GM13976 (cell line): ENCODE results near the gene TNFRSF14.
"Not testable (repeated sequence)": the region's sequence is repeated elsewhere in the genome, so short reads cannot be mapped to it uniquely, and the experiment has no call there.

ENCODE experiments used
- DNase-seq: peaks from one replicate; pipeline ENCODE4 v3.0.0; 2012; ENCODE audit warnings: low spot score
- in situ Hi-C: fragments of 300-500 bp; cut with MboI; formaldehyde crosslinking; loops from one replicate; pipeline ENCODE4 v1.12.0; 2022; ENCODE audit warnings: low sequenced_read_pairs, mixed read lengths, inconsistent platforms; ENCODE audit not compliant: unreplicated experiment
- TF ChIP-seq, protein P1 (sequence below): IDR thresholded peaks from 2 replicates; pipeline ENCODE4 v1.5.1; 2012; ENCODE audit warnings: borderline replicate concordance, mild to moderate bottlenecking; ENCODE audit not compliant: insufficient read depth; ENCODE audit errors: extremely low read depth, missing control alignments, control extremely low read depth

Gene TNFRSF14

DNA sequence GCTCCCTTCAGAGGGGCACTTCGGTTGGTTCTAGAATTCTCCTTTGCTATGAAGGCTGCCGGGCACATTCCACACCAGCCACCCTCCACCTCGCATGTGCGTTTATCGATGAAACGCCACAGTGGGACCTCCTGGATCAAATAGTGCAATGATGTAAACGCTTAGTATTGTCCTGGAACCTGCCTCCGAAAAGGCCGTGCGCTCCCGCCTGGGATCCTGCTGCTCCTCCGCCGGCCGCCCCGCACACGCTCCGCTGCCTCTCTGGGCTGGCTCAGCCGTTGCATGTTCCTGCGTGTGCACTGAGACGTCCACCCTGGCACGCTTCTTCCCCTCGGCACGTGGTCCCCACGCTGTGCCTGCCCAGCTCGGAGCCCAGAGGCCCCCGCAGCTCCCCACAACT lies 4.0 kb upstream of the TNFRSF14 start:
- TF ChIP-seq, protein P1, sequence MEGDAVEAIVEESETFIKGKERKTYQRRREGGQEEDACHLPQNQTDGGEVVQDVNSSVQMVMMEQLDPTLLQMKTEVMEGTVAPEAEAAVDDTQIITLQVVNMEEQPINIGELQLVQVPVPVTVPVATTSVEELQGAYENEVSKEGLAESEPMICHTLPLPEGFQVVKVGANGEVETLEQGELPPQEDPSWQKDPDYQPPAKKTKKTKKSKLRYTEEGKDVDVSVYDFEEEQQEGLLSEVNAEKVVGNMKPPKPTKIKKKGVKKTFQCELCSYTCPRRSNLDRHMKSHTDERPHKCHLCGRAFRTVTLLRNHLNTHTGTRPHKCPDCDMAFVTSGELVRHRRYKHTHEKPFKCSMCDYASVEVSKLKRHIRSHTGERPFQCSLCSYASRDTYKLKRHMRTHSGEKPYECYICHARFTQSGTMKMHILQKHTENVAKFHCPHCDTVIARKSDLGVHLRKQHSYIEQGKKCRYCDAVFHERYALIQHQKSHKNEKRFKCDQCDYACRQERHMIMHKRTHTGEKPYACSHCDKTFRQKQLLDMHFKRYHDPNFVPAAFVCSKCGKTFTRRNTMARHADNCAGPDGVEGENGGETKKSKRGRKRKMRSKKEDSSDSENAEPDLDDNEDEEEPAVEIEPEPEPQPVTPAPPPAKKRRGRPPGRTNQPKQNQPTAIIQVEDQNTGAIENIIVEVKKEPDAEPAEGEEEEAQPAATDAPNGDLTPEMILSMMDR, result no peak
- in situ Hi-C loops, result no loop called here
- DNase-seq, result no peak

DNA sequence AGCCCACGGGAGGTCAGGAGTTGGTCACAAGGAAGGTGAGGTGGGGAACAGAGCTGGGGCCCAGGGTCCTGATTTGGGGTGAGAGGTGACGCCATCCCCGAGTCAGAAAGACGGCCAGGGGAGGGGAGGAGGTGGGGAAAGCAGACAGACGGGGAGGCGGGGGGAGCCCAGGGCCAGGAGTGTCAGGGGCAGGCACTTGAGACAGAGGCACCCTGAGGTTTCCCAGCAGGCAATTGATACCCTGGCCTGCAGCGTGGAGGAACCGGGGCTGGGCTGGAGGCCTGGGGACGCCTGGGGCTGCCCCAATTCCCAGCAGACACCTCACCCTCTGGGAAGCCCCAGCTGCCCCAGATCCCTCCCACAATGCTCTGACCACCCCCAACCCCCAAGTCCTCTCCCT lies 3.1 kb upstream of the TNFRSF14 start:
- in situ Hi-C loops, DNase-seq: not testable (repeated sequence)

DNA sequence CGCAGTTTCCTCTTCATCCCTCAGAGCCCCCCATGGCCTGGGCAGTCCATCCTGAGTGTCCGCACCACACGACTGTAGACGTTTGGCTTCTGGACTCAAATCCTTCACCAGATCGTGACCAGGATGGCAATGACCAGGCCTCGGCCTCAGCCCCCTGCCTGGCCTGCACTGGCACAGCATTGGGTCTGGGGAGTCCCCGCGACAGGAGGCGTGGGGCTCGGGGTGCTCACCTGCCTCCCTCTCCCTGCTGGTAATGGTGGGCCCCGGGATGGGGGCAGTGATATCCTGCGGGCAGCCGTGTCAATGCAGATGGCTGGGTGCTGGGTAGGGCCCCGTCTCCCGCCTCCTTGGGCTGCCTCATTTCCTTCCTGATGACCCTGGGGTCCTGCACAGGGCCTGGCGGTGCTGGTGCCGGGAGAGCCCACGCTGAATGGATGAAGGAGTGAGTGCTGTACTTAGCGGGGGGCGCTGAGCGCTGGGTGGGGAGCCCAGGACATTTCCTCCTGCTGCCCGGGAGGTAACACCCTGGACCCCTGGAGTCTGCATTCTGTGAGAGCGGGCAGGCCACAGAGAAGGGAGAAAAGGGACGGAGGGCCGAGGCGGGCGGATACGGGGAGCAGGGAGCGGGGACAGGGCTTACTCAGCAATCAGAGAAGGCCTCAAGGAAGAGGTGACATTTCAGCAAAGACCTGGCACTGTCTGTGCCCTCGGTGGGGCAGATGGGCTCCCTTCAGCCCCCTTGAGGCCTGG lies 2.1 kb upstream of the TNFRSF14 start:
- TF ChIP-seq, protein P1, result no peak
- no peak for DNase-seq
- in situ Hi-C loops, result no loop called here

DNA sequence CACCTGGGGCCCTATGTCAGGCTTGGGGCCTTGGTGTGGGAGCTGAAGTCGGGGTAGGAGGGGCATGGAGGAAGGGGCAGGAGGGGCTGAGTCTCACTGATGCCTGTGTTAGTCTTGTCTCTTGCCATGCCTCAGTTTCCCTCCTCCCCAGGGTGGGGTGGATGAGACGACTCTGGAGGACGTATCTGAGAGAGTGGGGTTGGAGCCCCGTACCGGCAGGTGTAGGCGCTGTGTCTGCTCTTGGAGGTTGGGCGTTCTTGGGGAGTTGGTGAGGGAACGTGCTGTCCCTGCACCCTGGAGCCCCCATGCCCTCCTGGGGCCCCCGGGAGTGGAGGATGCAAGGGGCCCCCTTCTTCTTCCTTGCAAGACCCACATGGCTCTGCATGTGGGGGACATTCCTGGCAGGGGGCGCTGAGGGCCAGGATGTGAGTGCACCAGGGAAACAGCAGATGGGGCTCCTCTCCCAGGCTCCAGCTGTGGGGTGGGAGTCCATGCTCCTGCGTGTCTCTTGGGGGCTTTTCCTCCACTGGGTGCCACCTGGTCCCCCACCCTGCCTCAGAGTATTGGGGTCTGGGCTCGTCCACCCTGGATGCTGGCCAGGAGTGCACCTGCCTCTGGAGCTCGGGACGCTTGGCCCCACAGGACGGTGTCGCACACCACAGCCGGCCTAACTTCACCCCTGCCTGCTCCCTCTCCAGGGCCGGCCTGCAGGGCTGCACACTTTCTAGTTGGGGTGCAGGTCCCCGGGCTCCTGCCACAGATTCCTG lies 1.4 kb upstream of the TNFRSF14 start:
- in situ Hi-C loops, result no loop called here
- peak; percentile 75 for DNase-seq
- TF ChIP-seq, protein P1, result peak; percentile 72

DNA sequence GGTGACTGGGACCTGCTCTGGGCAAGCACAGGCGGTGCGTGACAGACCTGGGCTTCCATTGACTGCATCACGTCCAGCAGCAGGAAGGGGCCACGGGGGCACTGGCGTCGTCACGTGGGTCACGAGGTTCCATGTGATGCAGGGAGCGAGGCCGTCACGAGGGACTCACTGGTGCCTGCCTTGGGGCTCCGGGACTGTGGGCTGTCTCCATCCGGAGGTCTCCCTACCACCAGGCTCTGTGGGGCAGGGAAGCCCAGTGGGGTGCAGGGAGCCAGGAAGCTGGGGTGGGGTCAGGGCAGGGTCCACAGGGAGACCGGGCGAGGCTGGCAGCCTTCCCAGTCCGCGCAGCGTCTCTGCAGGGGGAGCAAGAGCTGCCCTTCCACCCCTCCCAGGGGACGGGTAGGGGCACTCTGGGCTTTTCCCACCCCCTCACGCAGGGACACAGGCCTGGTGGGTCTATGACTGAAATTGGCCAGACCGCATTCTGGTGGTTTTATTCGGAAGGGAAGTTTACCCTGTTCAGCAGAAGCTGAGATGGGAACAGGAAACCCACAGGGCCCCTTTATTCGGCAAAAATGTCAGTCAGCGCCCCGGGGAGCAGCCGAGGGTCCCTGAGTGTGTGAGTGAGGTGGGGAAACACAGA lies 416 bp upstream of the TNFRSF14 start:
- in situ Hi-C loops, result no loop called here
- TF ChIP-seq, protein P1, result no peak
- DNase-seq, result peak; percentile 81

DNA sequence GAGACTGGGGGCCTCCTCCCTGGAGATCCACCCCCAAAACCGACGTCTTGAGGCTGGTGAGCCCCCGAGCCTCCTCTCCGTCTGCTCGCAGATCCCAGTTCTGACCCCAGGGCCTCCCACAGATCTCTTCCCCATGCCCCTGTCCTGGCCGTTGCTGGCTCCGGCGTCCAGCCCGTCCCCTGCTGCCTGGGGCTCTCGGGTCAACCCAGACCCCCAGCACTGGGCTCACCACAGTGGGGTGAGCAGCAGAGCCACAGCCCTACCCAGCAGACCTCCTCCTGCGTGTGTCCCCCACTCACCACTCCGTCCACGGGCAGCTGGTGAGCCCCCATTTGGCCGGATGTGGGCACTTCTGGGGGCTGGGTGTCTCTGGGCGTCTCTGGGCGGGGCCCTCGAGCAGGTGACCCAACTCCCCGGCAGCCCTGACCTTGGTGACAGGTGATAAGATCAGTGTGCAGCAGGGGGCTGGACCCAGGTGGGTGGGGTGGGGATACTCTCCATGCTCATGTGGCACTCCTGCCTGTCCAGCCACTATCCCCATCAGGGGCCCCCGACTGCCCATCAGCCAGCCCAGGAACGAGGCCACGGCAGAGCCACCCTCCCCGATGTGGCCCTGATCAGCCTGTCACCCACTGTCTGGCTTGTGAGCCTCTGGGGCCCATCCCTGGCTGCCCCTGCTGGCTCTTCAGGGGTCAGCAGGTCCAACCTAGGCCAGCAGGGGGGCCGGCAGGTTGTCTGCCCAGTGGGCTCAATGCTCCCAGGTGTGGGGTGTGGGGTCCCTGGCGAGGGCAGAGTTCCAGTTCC lies 709 bp downstream of the TNFRSF14 start:
- TF ChIP-seq, protein P1, result no peak
- in situ Hi-C loops, result no loop called here
- peak; percentile 72 for DNase-seq
